ENCODE measurements around the gene PAXX. TPM values are rescaled to one million over a fixed set of nuclear protein-coding genes. Genes with fewer than 3 reads are reported as not detected.

Gene PAXX
- total RNA-seq, 1 experiment from 2014 or later = 44.1 TPM

DNA sequence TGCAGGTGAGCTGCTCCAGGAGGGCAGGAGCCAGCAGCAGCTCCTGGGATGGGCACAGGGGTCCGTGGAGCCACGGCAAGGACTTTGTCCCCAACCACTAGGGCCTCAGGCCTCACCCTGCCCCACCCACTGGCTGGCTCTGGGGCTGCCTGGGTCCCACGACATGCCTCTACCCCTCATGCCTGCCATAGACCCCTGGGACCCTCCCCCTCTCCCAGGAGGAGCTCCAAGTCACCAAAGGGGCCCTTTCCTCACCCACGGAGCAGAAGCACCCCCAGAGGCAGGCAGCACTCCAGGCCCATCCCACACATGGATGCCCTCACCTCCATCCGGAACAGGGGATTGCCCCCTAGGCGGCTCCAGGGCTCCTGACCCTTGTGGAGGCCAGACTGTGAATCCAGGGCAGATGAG is 29.4 kb downstream of the PAXX start:
- CTCF ChIA-PET = interaction anchor here (0.8 to 3.9 kb wide), 18 partner anchors 9 to 215 kb away, joined by 3 to 38 read pairs (median 6); partner anchors contain the start of genes FUT7, GRIN1, PAXX and SAPCD2
- H3K9me3 Mint-ChIP-seq = no peaks in the 10 kb centered on the region
- no peak for ATAC-seq
- TF ChIP-seq ZNF396 (CRISPR knock-in tag; IDR thresholded peaks at IDR 0.05; ENCODE audit: borderline replicate concordance) (no peak), TEAD1 (CRISPR knock-in tag; IDR thresholded peaks at IDR 0.05) (no peak), NR3C1 (CRISPR knock-in tag; conservative IDR thresholded peaks at IDR 0.05; ENCODE audit: low read depth) (no peak), KAT7 (CRISPR knock-in tag; IDR thresholded peaks at IDR 0.05; ENCODE audit: borderline replicate concordance) (no peak), NR1H2 (CRISPR knock-in tag; IDR thresholded peaks at IDR 0.05) (no peak), ZNF317 (CRISPR knock-in tag; IDR thresholded peaks at IDR 0.05; ENCODE audit: borderline replicate concordance, low read depth) (no peak), ZNF138 (CRISPR knock-in tag; conservative IDR thresholded peaks at IDR 0.05) (no peak)
- TF ChIP-seq, protein P1, sequence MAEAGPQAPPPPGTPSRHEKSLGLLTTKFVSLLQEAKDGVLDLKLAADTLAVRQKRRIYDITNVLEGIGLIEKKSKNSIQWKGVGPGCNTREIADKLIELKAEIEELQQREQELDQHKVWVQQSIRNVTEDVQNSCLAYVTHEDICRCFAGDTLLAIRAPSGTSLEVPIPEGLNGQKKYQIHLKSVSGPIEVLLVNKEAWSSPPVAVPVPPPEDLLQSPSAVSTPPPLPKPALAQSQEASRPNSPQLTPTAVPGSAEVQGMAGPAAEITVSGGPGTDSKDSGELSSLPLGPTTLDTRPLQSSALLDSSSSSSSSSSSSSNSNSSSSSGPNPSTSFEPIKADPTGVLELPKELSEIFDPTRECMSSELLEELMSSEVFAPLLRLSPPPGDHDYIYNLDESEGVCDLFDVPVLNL (CRISPR knock-in tag; IDR thresholded peaks at IDR 0.05; ENCODE audit: borderline replicate concordance, low read depth) = no peak
- H3K27ac Mint-ChIP-seq = no peak overlapping the region
- H3K4me1 Mint-ChIP-seq = no peaks in the 10 kb centered on the region; the same call in 1 of the 2 replicates
- no peaks in the 10 kb centered on the region for H3K27me3 Mint-ChIP-seq (ENCODE audit: low read depth)
- no peak overlapping the region for H3K4me3 Mint-ChIP-seq
- POLR2A ChIA-PET = interaction anchor here (1.1 kb wide), 1 partner anchor 43 kb away, joined by 3 read pairs; no protein-coding TSS in a partner anchor
- no peak for DNase-seq (ENCODE audit: low spot score)
- H3K36me3 Mint-ChIP-seq = peaks cover 5% of the 10 kb centered on the region

DNA sequence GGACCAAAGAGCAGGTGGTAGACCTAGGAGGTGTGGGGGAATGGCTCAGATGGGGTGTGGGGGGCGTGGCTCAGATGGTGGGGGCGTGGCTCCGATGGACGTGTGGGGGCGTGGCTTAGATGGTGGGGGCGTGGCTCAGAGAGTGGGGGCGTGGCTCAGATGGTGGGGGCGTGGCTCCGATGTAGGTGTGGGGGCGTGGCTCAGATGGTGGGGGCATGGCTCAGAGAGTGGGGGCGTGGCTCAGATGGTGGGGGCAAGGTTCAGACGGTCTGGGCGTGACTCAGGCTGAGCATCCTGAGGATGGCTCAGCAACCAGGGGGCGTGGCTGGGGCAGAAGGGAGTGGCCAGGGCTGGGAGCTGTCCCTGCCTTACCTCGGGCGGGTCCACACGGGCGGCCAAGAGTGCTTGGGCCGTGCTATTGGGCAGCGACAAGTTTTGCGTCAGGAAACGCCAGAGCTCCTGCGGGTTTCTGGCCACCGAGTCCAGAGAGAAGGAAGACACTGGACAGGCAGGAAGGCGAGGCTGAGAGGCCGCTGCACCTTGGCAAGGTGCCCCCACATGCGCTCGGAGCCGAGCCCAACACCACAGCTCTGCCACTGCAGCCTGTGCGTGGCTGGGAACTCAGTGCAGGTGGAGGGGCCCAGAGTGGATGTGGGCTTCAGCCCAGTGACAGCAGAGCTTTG is 29.9 kb downstream of the PAXX start:
- ATAC-seq = peak; percentile 96

DNA sequence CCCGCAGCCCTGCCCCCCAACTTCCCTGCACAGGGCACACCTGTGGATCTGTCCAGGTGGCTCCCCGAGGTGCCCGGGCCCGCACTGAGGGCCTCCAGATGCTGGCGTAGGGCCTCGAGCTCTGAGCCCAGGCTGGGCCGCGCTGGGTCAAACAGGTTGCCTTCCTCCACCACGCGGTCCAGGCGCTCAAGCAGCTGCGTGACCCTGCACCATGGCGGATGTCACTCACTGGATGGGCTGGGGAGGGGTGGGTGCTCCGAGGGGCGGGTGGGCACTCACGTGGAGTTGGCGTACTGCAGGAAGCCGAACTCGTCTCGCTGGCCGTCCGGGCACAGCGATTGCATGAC is 30.4 kb downstream of the PAXX start:
- Mint-ChIP-seq H3K27ac (no peak overlapping the region), H3K4me1 (peaks cover 2% of the 10 kb centered on the region; the same call in 1 of the 2 replicates), H3K27me3 (ENCODE audit: low read depth) (peaks cover 5% of the 10 kb centered on the region), H3K36me3 (no peaks in the 10 kb centered on the region), H3K4me3 (no peak overlapping the region), H3K9me3 (no peaks in the 10 kb centered on the region)
- ChIA-PET POLR2A (interaction anchor here (0.5 to 1.1 kb wide), 2 partner anchors 9 to 44 kb away, joined by 3 read pairs; partner anchors contain the start of gene FUT7), CTCF (interaction anchor here (0.6 to 3.9 kb wide), 19 partner anchors 8 to 222 kb away, joined by 3 to 38 read pairs (median 4); partner anchors contain the start of genes AJM1, CLIC3, FUT7 and GRIN1)
- TF ChIP-seq SOX15 (CRISPR knock-in tag; IDR thresholded peaks at IDR 0.05) = no peak
- TF ChIP-seq, protein P2, sequence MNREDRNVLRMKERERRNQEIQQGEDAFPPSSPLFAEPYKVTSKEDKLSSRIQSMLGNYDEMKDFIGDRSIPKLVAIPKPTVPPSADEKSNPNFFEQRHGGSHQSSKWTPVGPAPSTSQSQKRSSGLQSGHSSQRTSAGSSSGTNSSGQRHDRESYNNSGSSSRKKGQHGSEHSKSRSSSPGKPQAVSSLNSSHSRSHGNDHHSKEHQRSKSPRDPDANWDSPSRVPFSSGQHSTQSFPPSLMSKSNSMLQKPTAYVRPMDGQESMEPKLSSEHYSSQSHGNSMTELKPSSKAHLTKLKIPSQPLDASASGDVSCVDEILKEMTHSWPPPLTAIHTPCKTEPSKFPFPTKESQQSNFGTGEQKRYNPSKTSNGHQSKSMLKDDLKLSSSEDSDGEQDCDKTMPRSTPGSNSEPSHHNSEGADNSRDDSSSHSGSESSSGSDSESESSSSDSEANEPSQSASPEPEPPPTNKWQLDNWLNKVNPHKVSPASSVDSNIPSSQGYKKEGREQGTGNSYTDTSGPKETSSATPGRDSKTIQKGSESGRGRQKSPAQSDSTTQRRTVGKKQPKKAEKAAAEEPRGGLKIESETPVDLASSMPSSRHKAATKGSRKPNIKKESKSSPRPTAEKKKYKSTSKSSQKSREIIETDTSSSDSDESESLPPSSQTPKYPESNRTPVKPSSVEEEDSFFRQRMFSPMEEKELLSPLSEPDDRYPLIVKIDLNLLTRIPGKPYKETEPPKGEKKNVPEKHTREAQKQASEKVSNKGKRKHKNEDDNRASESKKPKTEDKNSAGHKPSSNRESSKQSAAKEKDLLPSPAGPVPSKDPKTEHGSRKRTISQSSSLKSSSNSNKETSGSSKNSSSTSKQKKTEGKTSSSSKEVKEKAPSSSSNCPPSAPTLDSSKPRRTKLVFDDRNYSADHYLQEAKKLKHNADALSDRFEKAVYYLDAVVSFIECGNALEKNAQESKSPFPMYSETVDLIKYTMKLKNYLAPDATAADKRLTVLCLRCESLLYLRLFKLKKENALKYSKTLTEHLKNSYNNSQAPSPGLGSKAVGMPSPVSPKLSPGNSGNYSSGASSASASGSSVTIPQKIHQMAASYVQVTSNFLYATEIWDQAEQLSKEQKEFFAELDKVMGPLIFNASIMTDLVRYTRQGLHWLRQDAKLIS (CRISPR knock-in tag; IDR thresholded peaks at IDR 0.05; ENCODE audit: borderline replicate concordance) = no peak
- TF ChIP-seq SMAD3 (CRISPR knock-in tag; IDR thresholded peaks at IDR 0.05; ENCODE audit: borderline replicate concordance) = no peak
- TF ChIP-seq, protein P1 (CRISPR knock-in tag; IDR thresholded peaks at IDR 0.05; ENCODE audit: borderline replicate concordance, low read depth) = no peak
- no peak for TF ChIP-seq NR2C2 (CRISPR knock-in tag; IDR thresholded peaks at IDR 0.05)
- TF ChIP-seq, protein P3, sequence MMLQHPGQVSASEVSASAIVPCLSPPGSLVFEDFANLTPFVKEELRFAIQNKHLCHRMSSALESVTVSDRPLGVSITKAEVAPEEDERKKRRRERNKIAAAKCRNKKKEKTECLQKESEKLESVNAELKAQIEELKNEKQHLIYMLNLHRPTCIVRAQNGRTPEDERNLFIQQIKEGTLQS (CRISPR knock-in tag; conservative IDR thresholded peaks at IDR 0.05) = no peak
- TF ChIP-seq, protein P4, sequence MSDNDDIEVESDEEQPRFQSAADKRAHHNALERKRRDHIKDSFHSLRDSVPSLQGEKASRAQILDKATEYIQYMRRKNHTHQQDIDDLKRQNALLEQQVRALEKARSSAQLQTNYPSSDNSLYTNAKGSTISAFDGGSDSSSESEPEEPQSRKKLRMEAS (CRISPR knock-in tag; IDR thresholded peaks at IDR 0.05) = no peak
- TF ChIP-seq HMGA2 (CRISPR knock-in tag; IDR thresholded peaks at IDR 0.05) = no peak
- TF ChIP-seq IRF2 (CRISPR knock-in tag; IDR thresholded peaks at IDR 0.05; ENCODE audit: borderline replicate concordance, low read depth) = no peak
- no peak for TF ChIP-seq TEAD4 (CRISPR knock-in tag; IDR thresholded peaks at IDR 0.05)
- no peak for TF ChIP-seq NFYB (CRISPR knock-in tag; conservative IDR thresholded peaks at IDR 0.05; ENCODE audit: low read depth)
- DNase-seq (ENCODE audit: low spot score) (no peak), ATAC-seq (no peak)

More for the DNA sequence above, 29.9 kb downstream of the PAXX start:
- Mint-ChIP-seq H3K27me3 (ENCODE audit: low read depth) (peaks cover 2% of the 10 kb centered on the region), H3K27ac (no peak overlapping the region; the same call in 1 of the 2 replicates), H3K36me3 (peaks cover under 1% of the 10 kb centered on the region; the same call in 1 of the 2 replicates), H3K4me3 (no peak overlapping the region), H3K4me1 (peaks cover under 1% of the 10 kb centered on the region; the same call in 1 of the 2 replicates), H3K9me3 (no peaks in the 10 kb centered on the region)
- CTCF ChIA-PET = interaction anchor here (0.6 to 3.9 kb wide), 20 partner anchors 8 to 222 kb away, joined by 3 to 38 read pairs (median 4); partner anchors contain the start of genes AJM1, CLIC3, FUT7 and GRIN1
- POLR2A ChIA-PET = interaction anchor here (0.5 to 1.1 kb wide), 2 partner anchors 10 to 44 kb away, joined by 3 read pairs; partner anchors contain the start of gene FUT7
- TF ChIP-seq SP1 (CRISPR knock-in tag; conservative IDR thresholded peaks at IDR 0.05) (peak; percentile 90), ZNF232 (CRISPR knock-in tag; IDR thresholded peaks at IDR 0.05) (no peak)
- peak; percentile 98 for DNase-seq (ENCODE audit: low spot score)

All from WTC11 (cell line).